ENCODE results near the gene MFAP4.

The MFAP4 gene

GRCh38 chr17:19376811-19377210 lies 10.2 kb downstream of the MFAP4 start:
- DNase-seq: no peak
- Histone ChIP-seq H3K27me3 (no peaks in the 10 kb centered on the region), H3K9me3 (no peaks in the 10 kb centered on the region), H3K4me1 (no peaks in the 10 kb centered on the region), H3K4me3 (ENCODE audit: low read depth, low read length) (peak overlapping the region; percentile 78), H3K36me3 (peaks cover 6% of the 10 kb centered on the region; the same call in 1 of the 2 replicates)
- no peak for TF ChIP-seq CTCF (IDR thresholded peaks at IDR 0.05; ENCODE audit: low read depth, low read length)

GRCh38 chr17:19375732-19376131 lies 11.3 kb downstream of the MFAP4 start:
- H3K9me3 ChIP-seq: no peaks in the 10 kb centered on the region
- DNase-seq: no peak
- TF ChIP-seq CTCF (IDR thresholded peaks at IDR 0.05; ENCODE audit: low read depth, low read length): no peak
- H3K4me1 ChIP-seq: no peaks in the 10 kb centered on the region
- no peaks in the 10 kb centered on the region for H3K27me3 ChIP-seq
- H3K36me3 ChIP-seq: no peaks in the 10 kb centered on the region; the same call in 1 of the 2 replicates
- H3K4me3 ChIP-seq (ENCODE audit: low read depth, low read length): no peak overlapping the region

- no peak for DNase-seq
- Histone ChIP-seq H3K4me3 (ENCODE audit: low read depth, low read length) (no peak overlapping the region), H3K9me3 (no peaks in the 10 kb centered on the region), H3K4me1 (no peaks in the 10 kb centered on the region), H3K36me3 (no peaks in the 10 kb centered on the region), H3K27me3 (no peaks in the 10 kb centered on the region)
- no peak for TF ChIP-seq CTCF (IDR thresholded peaks at IDR 0.05; ENCODE audit: low read depth, low read length)
Measured at GRCh38 chr17:19374136-19374535, 12.9 kb downstream of the MFAP4 start.

- Histone ChIP-seq H3K4me1 (no peaks in the 10 kb centered on the region), H3K36me3 (no peaks in the 10 kb centered on the region), H3K27me3 (no peaks in the 10 kb centered on the region), H3K9me3 (no peaks in the 10 kb centered on the region), H3K4me3 (ENCODE audit: low read depth, low read length) (no peak overlapping the region)
- DNase-seq: no peak
- no peak for TF ChIP-seq CTCF (IDR thresholded peaks at IDR 0.05; ENCODE audit: low read depth, low read length)
Measured at GRCh38 chr17:19372866-19373504, 14.0 kb downstream of the MFAP4 start.

- TF ChIP-seq CTCF (IDR thresholded peaks at IDR 0.05; ENCODE audit: low read depth, low read length): no peak
- H3K27me3 ChIP-seq: no peaks in the 10 kb centered on the region
- no peak for DNase-seq
Measured at GRCh38 chr17:19372439-19372838, 14.6 kb downstream of the MFAP4 start.

GRCh38 chr17:19372011-19372370 lies 15.0 kb downstream of the MFAP4 start:
- no peak for DNase-seq
- H3K4me3 ChIP-seq (ENCODE audit: low read depth, low read length): no peak overlapping the region
- no peaks in the 10 kb centered on the region for H3K9me3 ChIP-seq
- H3K36me3 ChIP-seq: no peaks in the 10 kb centered on the region
- no peaks in the 10 kb centered on the region for H3K27me3 ChIP-seq
- H3K4me1 ChIP-seq: no peaks in the 10 kb centered on the region
- no peak for TF ChIP-seq CTCF (IDR thresholded peaks at IDR 0.05; ENCODE audit: low read depth, low read length)

More at GRCh38 chr17:19372439-19372838, 14.6 kb downstream of the MFAP4 start:
- Histone ChIP-seq H3K36me3 (no peaks in the 10 kb centered on the region), H3K9me3 (no peaks in the 10 kb centered on the region), H3K4me1 (no peaks in the 10 kb centered on the region), H3K4me3 (ENCODE audit: low read depth, low read length) (no peak overlapping the region)
